Measurements from ENCODE around the gene SHBG.

The SHBG gene

DNA sequence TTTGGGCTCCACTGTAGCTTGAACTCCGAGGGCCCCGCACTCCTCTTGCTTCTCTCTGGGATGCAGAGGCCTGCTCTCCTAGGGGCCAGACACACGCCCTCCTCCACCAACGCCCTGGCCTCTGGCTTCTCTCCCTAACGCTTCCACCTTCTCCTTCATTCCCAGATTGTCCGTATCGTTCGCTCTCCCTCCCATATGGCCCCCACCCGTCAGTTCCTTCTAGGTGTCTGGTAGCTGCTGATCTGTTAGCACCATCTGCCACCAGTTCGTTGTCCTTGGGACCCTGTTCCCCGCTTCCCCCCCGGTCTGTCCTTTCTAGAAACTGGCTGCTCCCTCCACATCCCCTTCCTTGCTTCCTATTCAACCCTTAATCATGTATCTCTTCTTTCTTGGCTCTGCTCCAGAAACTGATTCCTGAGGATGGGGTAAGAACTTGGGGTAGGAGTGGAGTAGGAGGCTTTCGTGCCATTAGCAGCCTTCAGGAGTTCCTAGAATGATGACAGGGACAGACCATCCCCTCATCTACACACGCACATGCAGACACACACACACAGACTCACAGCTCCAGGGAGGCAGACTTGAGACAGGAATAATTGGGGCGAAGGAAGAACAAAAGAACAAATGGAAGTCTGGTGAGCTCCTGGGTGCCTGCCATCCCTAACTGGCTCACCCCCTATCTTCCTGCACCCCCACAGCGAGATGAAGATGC, 25.1 kb downstream of the SHBG start:
- Histone ChIP-seq H3K36me3 (ENCODE audit: control insufficient read depth, insufficient read depth, low read length) (no peaks in the 10 kb centered on the region), H3K4me3 (replicated peaks; ENCODE audit: low read depth, low read length) (no peak overlapping the region), H3K27me3 (replicated peaks; ENCODE audit: control insufficient read depth, insufficient read depth, low read length) (peaks cover 3% of the 10 kb centered on the region; the same call in 1 of the 2 replicates)
- TF ChIP-seq, protein P1, sequence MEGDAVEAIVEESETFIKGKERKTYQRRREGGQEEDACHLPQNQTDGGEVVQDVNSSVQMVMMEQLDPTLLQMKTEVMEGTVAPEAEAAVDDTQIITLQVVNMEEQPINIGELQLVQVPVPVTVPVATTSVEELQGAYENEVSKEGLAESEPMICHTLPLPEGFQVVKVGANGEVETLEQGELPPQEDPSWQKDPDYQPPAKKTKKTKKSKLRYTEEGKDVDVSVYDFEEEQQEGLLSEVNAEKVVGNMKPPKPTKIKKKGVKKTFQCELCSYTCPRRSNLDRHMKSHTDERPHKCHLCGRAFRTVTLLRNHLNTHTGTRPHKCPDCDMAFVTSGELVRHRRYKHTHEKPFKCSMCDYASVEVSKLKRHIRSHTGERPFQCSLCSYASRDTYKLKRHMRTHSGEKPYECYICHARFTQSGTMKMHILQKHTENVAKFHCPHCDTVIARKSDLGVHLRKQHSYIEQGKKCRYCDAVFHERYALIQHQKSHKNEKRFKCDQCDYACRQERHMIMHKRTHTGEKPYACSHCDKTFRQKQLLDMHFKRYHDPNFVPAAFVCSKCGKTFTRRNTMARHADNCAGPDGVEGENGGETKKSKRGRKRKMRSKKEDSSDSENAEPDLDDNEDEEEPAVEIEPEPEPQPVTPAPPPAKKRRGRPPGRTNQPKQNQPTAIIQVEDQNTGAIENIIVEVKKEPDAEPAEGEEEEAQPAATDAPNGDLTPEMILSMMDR (IDR thresholded peaks at IDR 0.05; ENCODE audit: insufficient read depth, low read length, poor library complexity, severe bottlenecking): no peak
- no peak for DNase-seq (ENCODE audit: extremely low read depth, insufficient read length)

GRCh38 chr17:7655541-7655840, 25.6 kb downstream of the SHBG start:
- Histone ChIP-seq H3K27me3 (replicated peaks; ENCODE audit: control insufficient read depth, insufficient read depth, low read length) (no peaks in the 10 kb centered on the region; the same call in 1 of the 2 replicates), H3K36me3 (ENCODE audit: control insufficient read depth, insufficient read depth, low read length) (no peaks in the 10 kb centered on the region), H3K4me3 (replicated peaks; ENCODE audit: low read depth, low read length) (no peak overlapping the region)
- TF ChIP-seq, protein P1 (IDR thresholded peaks at IDR 0.05; ENCODE audit: insufficient read depth, low read length, poor library complexity, severe bottlenecking): no peak
- peak; percentile 35 for DNase-seq (ENCODE audit: extremely low read depth, insufficient read length)

DNA sequence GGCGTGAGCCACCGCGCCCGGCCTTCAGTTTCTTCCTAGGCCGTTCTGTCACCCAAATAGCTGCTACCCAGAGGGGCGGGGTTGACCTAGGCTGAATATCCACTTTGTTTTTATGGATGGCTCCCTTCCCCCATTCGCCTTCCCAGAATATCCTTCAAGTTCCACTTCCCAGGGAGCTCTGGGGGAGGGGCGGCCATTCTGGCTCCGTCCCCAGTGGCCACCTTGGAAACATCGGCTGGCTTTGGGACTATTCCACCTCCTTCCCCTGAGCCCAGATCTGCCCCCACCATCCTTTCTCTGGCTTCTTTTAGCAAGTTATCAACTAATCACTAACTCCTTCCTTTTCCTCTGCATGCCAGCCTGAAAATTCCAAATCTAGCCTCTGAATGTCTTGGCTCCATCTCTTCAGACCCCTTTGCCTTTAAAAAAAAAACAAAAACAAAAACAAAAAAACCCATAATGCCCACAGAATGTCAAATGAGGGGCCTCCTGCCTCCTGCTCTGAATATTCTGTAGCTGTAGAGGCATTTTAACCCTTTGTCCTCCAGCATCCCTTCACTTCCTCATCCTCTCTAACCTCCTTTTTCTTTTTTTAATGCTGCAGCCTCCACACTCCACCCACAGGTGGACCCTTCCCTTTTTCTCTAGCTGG, 27.1 kb downstream of the SHBG start:
- Histone ChIP-seq H3K36me3 (ENCODE audit: control insufficient read depth, insufficient read depth, low read length) (no peaks in the 10 kb centered on the region), H3K27me3 (replicated peaks; ENCODE audit: control insufficient read depth, insufficient read depth, low read length) (no peaks in the 10 kb centered on the region; the same call in 1 of the 2 replicates), H3K4me3 (replicated peaks; ENCODE audit: low read depth, low read length) (no peak overlapping the region)
- TF ChIP-seq, protein P1 (IDR thresholded peaks at IDR 0.05; ENCODE audit: insufficient read depth, low read length, poor library complexity, severe bottlenecking): no peak
- no peak for DNase-seq (ENCODE audit: extremely low read depth, insufficient read length)

- H3K27me3 ChIP-seq (replicated peaks; ENCODE audit: control insufficient read depth, insufficient read depth, low read length): no peaks in the 10 kb centered on the region
- DNase-seq (ENCODE audit: extremely low read depth, insufficient read length): no peak
- H3K36me3 ChIP-seq (ENCODE audit: control insufficient read depth, insufficient read depth, low read length): peaks cover 12% of the 10 kb centered on the region
- TF ChIP-seq, protein P1 (IDR thresholded peaks at IDR 0.05; ENCODE audit: insufficient read depth, low read length, poor library complexity, severe bottlenecking): no peak
- H3K4me3 ChIP-seq (replicated peaks; ENCODE audit: low read depth, low read length): no peak overlapping the region
Observed at GRCh38 chr17:7667656-7668406, 37.9 kb downstream of the SHBG start.

DNA sequence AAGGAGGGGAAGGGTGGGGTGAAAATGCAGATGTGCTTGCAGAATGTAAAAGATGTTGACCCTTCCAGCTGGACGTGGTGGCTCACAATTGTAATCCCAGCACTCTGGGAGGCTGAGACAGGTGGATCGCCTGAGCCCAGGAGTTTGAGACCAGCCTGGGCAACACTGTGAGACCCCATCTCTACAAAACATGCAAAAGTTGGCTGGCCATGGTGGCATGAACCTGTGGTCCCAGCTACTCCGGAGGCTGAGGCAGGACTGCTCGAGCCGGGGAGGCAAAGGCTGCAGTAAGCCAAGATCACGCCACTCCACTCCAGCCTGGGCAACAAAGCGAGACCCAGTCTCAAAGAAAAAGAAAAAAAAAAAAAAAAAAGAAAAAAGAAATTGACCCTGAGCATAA, 38.5 kb downstream of the SHBG start:
- DNase-seq (ENCODE audit: extremely low read depth, insufficient read length): no peak
- Histone ChIP-seq H3K27me3 (replicated peaks; ENCODE audit: control insufficient read depth, insufficient read depth, low read length) (no peaks in the 10 kb centered on the region), H3K4me3 (replicated peaks; ENCODE audit: low read depth, low read length) (no peak overlapping the region), H3K36me3 (ENCODE audit: control insufficient read depth, insufficient read depth, low read length) (peaks cover 16% of the 10 kb centered on the region)
- TF ChIP-seq, protein P1 (IDR thresholded peaks at IDR 0.05; ENCODE audit: insufficient read depth, low read length, poor library complexity, severe bottlenecking): no peak
